HG03558 (cell line): Measurements from ENCODE around the gene DMD.
"Not testable (repeated sequence)": the region's sequence is repeated elsewhere in the genome, so short reads cannot be mapped to it uniquely, and the experiment has no call there.

Experiments used
- ATAC-seq: cut with Tn5 transposase; IDR thresholded peaks from one replicate; pipeline ENCODE4 v1.9.1; 2021; ENCODE audit warnings: moderate number of reproducible peaks; ENCODE audit not compliant: unreplicated experiment; ENCODE audit errors: extremely low read depth

Gene DMD

DNA sequence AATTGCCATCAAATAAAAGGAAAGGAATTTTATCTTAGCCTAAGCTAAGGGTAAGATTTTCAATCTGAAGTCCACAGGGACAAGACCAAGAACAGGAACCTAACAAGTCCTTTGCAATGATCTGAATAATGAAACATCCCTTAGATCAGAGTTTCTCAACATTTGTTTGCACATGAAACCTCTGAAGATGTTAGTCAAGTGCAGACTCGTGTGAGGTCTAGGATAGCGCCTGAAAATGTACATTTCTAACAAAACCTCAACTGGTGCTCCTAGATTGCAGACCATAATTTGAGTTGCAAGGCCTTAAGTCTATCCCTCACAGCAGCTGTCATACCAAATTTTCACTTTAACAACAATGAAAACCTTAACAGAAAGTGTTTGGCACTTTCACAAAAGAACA, 337.6 kb downstream of the DMD start:
- no peak for ATAC-seq

DNA sequence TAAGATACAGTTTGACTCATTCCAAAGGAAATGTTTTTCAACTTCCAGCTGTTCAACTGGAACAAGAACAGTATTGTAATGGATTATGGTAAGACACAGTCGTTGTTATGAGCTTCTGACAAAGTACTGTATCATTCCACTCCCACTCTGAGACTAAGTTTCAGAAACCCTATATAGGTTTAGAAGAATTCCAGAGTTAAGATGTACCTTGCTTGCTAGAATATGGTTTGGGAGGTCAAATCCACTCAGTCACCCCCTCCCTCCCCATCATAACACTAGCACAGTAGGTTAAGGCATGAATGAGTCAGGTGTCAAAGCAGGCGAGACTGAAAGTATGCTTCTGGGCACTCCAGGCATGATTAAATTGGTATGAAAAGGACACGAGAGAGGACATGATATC, 339.7 kb downstream of the DMD start:
- no peak for ATAC-seq

DNA sequence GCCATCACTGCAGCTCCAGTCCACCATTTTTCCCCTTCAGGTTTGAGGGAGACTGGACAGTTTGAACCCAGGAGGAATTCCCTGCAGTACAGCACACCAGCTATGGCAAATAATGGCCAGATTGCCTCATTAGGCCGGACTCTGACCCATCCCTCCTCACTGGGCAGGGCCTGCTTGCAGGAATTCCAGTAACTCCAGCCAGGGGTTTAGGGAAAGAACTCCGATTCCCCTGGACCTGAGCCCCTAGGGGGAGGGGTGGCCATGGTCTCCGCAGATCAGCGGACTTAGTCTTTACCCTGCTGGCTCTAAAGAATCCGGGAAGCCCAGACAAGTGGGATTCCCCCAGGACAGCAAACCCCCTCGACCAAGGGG, 342.8 kb downstream of the DMD start:
- no peak for ATAC-seq

DNA sequence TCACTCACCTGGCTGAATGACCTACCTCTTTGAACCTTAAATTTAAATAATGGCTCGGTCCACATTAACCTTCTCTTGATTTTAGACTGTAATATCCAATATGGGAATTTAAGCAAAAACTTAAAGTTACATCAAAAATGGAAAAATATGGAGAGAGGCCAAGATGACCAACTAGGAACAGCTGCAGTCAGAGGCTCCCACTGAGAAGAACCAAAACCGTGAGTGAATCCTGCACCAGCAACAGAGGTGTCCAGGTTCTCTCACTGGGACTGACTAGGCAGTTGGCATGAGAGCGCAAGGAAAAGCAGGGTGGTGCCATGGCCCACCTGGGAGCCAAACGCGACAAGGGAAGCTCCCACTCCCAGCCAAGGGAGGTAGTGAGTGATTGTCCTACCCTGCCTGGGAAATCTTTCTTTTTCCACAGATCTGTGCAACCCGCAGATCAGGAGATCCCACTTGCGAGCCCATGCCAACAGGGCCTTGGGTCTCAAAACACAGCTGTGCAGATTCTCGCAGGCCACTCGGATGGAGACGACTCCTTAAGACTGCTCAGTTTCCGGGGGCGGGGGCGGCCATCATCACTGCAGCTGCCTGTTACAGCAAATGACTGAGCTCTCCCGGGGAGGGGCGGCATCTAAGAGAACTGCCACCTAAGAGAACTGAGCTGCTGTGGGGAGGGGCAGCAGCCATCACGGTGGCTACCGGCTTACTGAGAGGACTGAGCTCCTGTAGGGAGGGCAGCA, 343.4 kb downstream of the DMD start:
- ATAC-seq = no peak

DNA sequence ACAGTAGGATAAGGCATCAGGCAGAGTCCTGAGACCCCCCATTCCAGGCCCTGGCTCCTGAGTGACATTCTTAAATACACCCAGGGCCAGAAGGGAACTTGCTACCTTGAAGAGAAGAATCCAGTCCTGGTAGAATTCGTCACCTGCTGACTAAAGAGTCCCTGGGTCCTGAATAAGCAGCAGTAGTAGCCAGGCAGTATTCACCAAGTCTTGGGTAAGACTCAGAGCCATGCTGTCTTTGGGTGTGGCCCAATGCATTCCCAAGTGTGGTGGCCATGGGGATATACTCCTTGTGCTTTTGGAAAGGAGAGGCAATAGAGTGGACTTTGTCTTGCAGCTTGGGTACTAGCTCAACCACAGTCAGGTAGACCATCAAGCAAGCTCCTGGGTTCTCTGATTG, 359.1 kb downstream of the DMD start:
- ATAC-seq = no peak

DNA sequence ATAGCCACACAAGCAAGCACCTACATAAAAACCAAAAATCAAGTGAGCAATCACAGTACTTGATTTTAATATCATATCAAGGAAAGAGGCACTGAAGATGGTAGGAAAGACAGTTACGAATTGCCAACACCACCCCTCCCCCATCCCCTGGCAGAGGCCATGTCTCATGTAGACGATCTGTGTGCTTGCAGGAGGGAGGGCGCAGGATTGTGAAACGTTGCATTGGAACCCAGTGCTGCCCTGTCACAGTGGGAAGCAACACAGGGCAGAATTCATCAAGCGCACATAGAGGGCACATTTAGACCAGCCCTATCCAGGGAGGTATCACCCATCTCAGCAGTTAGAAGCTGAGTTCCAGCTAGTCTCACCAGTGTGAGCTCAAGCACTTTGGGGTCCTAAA, 359.8 kb downstream of the DMD start:
- no peak for ATAC-seq

DNA sequence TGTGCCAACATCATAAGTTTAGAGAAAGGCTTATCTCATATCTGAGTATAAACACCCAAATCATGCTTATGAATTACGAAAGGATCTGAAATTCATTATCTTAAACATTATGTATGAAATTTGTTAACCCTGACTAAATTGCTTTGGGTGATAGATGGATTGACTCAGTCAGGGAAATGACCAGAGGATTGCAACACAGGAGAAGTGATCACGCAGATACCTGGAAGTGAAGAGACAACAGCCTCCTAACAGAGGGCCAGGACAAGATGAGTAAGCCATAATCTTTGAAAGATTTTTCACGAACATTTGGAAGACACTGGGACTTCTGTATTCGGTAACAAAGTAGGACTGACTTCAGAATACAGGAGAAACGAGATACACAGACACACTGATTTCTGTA, 363.4 kb downstream of the DMD start:
- ATAC-seq = no peak

DNA sequence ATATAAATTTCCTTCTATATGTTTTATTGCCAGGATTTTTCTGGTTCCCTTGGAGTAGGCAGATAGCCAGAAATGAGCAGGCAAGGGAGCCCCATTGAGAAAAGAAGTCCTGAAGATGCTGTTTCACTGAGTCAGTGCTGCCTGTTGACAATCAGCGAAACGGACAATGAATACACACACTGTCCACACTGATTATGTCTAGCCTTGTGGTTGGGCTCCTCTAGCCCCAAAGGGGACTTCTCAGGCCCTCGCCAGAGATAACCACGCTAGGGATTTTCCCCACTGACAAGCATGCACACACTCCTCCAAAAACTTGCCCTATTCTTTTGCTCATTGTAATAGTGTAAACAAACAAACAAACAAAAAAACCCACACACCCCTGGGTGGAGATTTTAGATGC, 369.3 kb downstream of the DMD start:
- ATAC-seq = no peak

DNA sequence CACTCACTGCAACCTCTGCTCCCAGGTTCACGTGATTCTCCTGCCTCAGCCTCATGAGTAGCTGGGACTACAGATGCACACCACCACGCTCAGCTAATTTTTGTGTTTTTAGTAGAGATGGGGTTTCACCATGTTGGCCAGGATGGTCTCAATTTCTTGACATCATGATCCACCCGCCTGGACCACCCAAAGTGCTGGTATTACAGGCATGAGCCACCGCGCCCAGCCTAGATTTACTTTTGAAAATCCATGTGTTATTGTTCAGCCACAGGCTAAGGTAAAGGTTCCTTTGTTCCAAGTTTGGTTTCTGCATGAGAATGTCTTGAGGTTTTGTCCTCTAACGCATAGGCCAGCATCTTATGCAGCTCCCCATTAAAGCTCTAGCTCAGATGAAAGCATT, 371.6 kb downstream of the DMD start:
- ATAC-seq = no peak

DNA sequence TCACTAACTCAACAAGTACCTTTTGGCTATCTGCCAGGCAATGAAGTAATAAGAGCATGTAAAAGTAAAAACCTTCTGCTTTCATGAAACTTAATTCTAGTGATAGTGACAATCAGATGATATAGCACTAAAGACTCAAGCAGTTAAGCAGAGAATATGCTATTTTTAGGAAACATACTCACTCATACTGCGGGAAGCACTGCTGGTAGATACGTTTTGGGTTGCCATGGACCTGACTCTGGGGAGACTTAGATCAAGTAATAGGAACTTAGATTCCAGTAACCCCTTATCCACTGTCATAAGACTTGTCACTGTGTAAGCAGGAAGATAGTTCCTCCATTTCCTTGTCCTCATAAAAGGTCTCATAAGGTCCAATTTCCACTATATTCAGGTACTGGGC, 386.3 kb downstream of the DMD start:
- no peak for ATAC-seq

DNA sequence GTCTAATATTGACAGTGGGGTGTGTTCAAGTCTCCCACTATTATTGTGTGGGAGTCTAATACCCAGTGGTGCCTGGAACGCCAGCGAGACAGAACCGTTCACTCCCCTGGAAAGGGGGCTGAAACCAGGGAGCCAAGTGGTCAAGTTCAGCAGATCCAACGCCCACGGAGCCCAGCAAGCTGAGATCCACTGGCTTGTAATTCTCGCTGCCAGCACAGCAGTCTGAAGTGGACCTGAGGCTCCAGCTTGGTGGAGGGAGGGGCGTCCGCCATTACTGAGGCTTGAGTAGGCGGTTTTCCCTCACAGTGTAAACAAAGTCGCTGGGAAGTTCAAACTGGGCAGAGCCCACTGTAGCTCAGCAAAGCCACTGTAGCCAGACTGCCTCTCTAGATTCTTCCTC, 407.3 kb downstream of the DMD start:
- ATAC-seq = no peak

DNA sequence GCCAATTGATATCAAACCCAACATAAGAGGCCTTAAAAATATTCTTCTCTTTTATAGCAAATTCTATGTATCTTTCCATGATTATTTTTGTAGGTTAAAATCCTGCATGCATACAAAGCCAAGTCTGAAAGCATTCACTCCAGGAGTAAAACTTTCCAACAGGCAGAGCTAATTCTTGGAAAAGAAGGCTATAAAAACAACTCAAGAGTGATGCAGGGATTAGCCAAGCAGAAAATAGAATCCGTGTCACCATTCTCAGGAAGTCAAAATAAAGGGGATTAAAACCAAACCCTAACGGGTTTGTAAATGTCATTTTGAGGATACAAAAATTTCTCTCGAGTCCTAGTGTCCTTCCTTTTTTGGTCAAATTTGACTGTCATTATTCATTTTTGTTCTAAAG, 412.4 kb downstream of the DMD start:
- ATAC-seq = no peak

DNA sequence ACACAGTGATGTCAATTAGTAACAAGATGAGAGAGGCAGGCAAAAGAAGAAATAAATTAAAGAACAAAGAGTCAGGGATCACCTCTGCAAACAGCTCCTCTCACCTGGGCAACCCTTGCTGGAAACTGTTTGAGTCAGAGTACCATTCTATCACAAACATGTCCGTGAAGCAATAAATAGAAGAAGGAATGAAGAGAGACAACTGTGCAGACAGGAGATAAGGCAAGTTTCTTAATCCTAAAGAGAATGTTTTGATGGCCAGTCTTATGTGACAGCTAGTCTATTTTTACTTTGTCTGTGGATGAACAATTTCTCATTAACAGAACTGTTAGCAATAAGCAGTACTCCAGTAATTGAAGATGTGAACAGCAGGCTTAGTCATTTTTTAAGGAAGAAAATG, 422.4 kb downstream of the DMD start:
- no peak for ATAC-seq

DNA sequence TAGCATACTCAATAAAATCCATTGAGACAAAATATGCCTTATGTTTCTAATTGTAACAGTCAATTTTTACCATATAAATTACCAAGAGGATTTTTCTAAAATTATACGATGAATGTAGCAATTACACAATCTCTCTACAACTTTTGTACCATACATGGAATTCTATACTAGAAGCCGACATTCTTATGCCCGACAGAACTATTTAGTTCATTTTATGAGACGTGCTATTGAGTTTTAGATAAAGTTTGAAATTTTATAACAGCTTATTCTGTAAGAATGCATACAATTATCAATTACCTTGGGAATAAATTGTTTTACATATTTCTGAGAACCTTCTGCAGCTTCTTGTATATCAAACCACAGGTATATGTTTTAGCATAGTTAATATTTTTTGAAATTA, 431.2 kb downstream of the DMD start:
- ATAC-seq = no peak

DNA sequence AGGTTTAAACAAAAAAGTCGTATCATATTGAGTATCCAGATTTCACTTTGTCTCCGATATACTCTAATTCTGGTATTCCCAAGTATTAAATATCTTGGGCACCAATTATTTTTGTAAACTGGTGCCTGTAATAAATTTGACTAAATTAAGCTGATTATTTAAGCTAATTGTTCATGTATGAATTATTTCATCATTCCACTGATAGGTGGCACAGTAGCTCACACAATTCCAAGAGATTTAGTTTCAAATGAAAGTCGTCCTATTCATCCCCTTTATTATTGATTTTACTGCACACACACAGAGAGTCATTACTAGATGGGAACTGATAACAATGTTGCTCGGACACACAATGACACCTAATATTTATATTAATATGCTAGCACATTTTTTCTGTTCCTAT, 432.4 kb downstream of the DMD start:
- ATAC-seq = no peak

DNA sequence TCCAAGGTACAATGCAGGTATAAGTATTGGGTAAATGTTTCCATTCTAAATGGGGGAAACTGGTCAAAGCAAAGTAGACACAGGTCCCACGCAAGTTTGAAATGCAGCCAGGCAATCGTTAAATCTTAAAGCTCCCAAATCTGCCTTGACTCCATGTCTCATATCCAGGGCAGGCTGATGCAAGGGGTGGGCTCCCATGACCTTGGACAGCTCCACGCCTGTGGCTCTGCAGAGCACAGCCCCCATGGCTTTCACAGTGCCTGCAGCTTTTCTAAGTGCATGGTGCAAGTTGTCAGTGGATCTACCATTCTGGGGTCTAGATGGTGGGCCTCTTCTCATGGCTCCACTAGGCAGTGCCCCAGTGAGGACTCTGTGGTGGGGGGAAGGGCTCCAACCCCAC, 436.4 kb downstream of the DMD start:
- ATAC-seq = no peak

DNA sequence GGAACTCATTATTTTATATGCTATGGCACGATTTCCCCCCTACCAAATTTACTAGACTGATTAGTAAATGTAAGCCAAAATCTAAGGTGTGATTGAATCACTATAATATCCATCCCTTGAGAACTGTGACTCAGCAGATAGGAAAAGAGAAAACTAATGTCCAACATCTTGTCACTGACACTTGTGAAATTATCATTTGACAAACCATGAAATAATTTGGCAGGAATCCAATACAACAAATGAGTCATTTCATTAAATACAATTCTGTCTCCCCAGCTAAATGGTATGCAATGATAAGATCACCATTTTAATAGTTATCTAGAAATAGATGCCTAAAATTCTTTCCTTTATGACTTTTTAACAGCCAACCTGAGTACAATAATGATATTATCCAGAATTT, 462.3 kb downstream of the DMD start:
- no peak for ATAC-seq

DNA sequence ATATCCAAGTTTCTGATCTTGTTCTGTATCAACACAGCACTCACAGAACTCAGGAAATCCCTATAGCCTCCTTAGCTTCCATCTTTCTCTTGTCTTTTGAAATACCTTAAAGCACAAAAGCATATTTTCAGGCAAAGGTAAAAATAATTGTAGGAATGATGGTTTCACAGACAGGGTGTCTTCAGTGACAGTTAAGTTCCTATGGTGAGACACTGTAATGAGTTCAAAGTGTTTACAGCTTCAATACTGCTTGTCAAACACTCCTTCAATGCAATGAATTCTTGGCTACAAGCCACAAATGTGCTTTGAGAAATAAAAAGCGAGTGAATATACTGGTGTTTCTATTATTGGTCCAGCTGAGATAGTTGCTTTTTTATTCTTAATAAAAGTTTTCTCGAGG, 466.0 kb downstream of the DMD start:
- no peak for ATAC-seq

DNA sequence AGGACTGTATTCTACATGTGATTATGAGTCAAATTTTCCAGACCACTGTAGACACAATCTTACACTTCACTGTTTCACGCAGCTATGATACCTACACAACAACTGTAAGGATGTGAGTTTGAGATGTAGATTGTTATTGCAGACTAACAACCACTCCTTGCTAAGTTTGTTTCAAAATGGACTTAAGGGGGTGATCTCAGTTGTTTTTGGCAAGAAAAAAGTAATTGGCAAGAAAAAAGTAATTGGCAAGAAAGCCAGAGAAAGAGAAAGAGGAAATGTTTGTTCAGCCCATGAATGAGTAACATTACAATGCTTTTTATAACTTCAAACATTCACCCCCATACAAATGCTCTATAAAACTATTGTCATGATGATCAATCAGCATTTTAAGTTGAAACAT, 466.4 kb downstream of the DMD start:
- ATAC-seq = no peak

DNA sequence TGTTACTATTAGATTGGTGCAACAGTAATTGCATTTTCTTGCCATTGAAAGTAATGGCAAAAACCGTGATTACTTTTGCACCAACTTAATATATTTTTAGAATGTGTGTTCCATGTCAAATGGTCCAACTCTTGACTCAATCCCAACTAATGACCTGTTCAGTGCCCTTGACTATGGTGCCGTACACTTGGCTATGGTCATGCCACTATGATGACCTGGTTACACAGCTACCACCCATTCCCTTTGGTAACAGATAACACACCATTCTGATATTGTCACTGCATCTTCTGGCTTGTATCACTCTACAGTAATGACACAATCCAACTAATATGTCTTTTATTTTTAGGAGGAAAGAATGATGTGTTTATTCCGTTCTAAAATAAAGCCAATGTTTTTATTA, 469.4 kb downstream of the DMD start:
- no peak for ATAC-seq

DNA sequence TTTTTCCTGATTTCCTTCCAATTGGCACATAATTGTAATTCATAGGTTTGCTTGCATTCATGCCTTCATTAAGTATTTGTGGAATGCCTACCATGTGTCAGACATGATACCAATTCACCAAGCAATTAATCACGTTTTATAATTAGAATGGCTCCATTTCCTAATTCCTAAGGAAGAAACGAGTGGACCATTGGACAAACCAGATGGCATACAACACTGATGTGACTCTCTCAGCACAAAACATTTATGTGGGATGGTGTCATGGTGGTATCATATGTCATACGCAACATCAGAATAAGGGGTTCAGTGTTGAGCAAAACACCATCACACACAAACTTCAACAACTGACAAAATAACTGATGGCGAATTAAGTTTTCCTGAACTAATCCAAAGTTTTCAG, 502.8 kb downstream of the DMD start:
- no peak for ATAC-seq

DNA sequence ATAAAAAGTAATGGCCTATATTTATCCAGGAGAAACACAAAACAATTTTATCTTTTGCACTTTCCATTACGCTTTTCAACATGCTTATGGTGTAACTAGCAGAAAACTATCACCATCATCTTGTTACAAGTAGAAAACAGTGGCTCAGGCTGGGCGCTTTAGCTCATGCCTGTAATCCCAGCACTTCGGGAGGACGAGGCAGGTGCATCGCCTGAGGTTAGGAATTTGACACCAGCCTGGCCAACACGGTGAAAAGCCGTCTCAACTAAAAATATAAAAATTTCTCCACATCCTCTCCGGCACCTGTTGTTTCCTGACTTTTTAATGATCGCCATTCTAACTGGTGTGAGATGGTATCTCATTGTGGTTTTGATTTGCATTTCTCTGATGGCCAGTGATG, 506.0 kb downstream of the DMD start:
- ATAC-seq = not testable (repeated sequence)

DNA sequence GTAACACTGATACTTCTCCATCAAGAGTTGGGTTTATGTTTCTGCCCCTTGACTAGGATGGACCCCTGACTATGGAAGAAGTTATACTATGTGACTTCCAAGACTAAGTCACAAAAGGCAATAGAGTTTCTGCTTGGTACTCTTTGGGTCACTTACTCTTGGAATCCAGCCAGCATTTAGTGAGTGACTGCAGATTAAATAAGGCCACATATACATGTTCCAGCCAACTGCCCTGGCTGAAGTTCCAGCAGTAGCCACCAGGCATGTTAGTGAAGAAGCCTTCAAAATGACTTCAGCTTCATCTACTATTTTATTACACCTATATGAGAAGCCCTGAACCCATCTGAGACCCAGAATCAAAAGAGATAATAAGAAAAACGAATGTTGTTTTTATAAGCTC, 524.0 kb downstream of the DMD start:
- ATAC-seq = no peak
